ENCODE results near the gene LGMN. TPM values are rescaled to one million over a fixed set of nuclear protein-coding genes. Genes with fewer than 3 reads are reported as not detected.
A peak's percentile ranks its signal among the peaks of the same experiment; 100 is the strongest.

LGMN gene
- total RNA-seq, 4 donors from 2014 or later = 26.5 to 103 (median 57.2) TPM

DNA sequence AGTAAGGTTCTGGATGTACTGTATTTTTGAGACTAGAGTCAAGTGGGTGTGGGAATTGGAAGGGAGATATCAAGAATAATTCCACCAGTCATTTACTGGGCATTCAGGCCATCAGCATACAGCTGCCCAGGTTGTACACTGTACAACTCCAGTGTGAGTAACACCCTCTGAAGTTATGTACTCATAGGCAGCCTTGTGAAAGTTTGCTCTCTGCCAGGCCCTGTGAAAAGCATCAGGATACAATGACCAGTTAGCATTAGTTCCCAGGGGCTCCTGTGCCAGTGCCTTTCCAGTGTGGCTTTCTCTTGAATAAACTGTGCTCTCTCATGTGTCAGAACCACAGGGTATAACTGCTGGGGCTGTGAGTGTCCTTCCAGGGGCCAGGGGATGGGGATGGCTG is 89.7 kb downstream of the LGMN start:
- no peaks in the 10 kb centered on the region for H3K9me3 ChIP-seq
- intact Hi-C loops (cut with DNase I; ENCODE audit: low total_unique reads) = no loop called here
- in situ Hi-C loops (cut with MboI; ENCODE audit: low pct_ligation_motif_present in 1 of 4, low pct_unique_long_range_greater_than_20kb in 1 of 4, low sequenced_read_pairs in 3 of 4) = no loop called here
- peaks cover 0 to 14% (median 0%) of the 10 kb centered on the region in 4 donors for H3K36me3 ChIP-seq
- peaks cover 0 to 32% (median 4%) of the 10 kb centered on the region in 4 donors for H3K4me1 ChIP-seq
- peak overlapping the region in 3 of 4 donors; percentile 63 to 92 (median 87) for H3K27ac ChIP-seq
- TF ChIP-seq EP300 (IDR thresholded peaks at IDR 0.05; ENCODE audit: low read depth) (no peak), POLR2A (IDR thresholded peaks at IDR 0.05) (no peak), POLR2AphosphoS5 (IDR thresholded peaks at IDR 0.05) (no peak)
- TF ChIP-seq, protein P1, sequence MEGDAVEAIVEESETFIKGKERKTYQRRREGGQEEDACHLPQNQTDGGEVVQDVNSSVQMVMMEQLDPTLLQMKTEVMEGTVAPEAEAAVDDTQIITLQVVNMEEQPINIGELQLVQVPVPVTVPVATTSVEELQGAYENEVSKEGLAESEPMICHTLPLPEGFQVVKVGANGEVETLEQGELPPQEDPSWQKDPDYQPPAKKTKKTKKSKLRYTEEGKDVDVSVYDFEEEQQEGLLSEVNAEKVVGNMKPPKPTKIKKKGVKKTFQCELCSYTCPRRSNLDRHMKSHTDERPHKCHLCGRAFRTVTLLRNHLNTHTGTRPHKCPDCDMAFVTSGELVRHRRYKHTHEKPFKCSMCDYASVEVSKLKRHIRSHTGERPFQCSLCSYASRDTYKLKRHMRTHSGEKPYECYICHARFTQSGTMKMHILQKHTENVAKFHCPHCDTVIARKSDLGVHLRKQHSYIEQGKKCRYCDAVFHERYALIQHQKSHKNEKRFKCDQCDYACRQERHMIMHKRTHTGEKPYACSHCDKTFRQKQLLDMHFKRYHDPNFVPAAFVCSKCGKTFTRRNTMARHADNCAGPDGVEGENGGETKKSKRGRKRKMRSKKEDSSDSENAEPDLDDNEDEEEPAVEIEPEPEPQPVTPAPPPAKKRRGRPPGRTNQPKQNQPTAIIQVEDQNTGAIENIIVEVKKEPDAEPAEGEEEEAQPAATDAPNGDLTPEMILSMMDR (IDR thresholded peaks at IDR 0.05) = no peak
- no peak overlapping the region for H3K4me3 ChIP-seq
- DNase-seq = no peak
- no peaks in the 10 kb centered on the region for H3K27me3 ChIP-seq

DNA sequence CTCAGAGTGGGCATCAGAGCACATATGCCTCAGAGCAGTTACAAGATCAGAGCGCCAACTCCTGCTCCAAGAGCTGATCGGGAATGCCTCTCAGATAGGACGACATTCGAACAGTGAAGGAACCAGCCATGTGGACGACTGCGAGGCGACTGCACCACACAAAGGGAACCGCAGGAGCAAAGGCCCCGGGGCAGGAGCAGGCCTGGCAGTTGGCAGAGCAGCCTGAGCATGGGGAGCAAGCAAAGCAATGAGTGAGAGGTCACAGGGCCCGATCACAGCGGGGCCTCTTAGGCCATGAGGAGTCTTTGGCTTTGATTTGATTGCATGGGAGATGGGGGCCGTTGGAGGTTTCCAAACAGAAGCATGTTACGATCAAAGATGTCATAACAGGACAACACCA is 90.3 kb downstream of the LGMN start:
- Histone ChIP-seq H3K4me3 (no peak overlapping the region), H3K27ac (peak overlapping the region; percentile 55 to 92 (median 75)), H3K4me1 (peaks cover 0 to 32% (median 4%) of the 10 kb centered on the region in 4 donors), H3K27me3 (no peaks in the 10 kb centered on the region), H3K36me3 (peaks cover 0 to 10% (median 0%) of the 10 kb centered on the region in 4 donors), H3K9me3 (no peaks in the 10 kb centered on the region)
- 82 to 83% methylated on average over 9 to 13 of the region's 13 CpGs for WGBS, 2 donors (ENCODE audit: low coverage in 1 of 2)
- in situ Hi-C loops (cut with MboI; ENCODE audit: low pct_ligation_motif_present in 1 of 4, low pct_unique_long_range_greater_than_20kb in 1 of 4, low sequenced_read_pairs in 3 of 4) (no loop called here), intact Hi-C loops (cut with DNase I; ENCODE audit: low total_unique reads) (no loop called here)
- DNase-seq = no peak
- TF ChIP-seq EP300 (IDR thresholded peaks at IDR 0.05; ENCODE audit: low read depth) = no peak
- TF ChIP-seq POLR2AphosphoS5 (IDR thresholded peaks at IDR 0.05) = no peak
- TF ChIP-seq, protein P1 (IDR thresholded peaks at IDR 0.05) = no peak
- TF ChIP-seq POLR2A (IDR thresholded peaks at IDR 0.05) = no peak

DNA sequence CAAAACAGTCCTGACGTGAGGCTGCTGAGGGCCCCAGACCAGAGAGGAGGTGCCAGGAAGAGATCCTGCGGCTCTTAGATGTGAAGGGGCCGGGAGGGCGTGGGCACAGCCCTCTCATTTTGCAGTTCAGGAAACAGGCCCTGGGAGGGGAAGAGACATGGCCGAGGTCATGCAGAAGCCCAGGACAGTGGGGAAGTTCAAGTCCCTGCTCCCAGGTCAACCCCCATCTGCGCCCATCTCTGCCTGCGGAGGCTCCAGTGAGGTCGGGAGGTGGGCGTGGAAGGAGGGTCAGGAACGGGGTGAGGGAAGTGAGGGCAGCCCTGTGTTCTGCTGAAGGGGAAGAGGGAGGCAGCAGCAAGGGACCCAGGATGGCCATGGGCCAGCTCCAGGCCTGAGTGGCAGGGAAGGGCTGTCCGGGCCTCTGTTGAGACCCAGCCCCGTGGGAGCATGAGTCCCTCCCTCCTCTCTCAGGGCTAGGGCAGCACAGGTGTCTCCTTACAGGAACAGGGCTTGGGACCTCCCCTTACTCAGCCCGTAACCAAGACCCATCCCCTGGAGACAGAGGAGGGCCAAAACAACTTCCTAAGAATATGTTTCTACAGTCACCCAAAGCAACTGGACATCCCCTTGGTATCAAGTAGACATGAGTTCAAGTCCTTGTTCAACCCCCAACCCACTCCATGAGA is 90.8 kb downstream of the LGMN start:
- peak; percentile 54 for DNase-seq
- WGBS, 2 donors (ENCODE audit: low coverage in 1 of 2) = 75% methylated on average over 13 of the region's 13 CpGs; no CpG with 5 or more reads in 1 of the 2 donors
- H3K27ac ChIP-seq = peak overlapping the region; percentile 55 to 92 (median 75)
- intact Hi-C loops (cut with DNase I; ENCODE audit: low total_unique reads) (no loop called here), in situ Hi-C loops (cut with MboI; ENCODE audit: low pct_ligation_motif_present in 1 of 4, low pct_unique_long_range_greater_than_20kb in 1 of 4, low sequenced_read_pairs in 3 of 4) (no loop called here)
- H3K27me3 ChIP-seq = no peaks in the 10 kb centered on the region
- peaks cover 0 to 5% (median 0%) of the 10 kb centered on the region in 4 donors for H3K36me3 ChIP-seq
- H3K9me3 ChIP-seq = no peaks in the 10 kb centered on the region
- no peak overlapping the region for H3K4me3 ChIP-seq
- peaks cover 0 to 32% (median 4%) of the 10 kb centered on the region in 4 donors for H3K4me1 ChIP-seq
- no peak for TF ChIP-seq POLR2AphosphoS5 (IDR thresholded peaks at IDR 0.05)

DNA sequence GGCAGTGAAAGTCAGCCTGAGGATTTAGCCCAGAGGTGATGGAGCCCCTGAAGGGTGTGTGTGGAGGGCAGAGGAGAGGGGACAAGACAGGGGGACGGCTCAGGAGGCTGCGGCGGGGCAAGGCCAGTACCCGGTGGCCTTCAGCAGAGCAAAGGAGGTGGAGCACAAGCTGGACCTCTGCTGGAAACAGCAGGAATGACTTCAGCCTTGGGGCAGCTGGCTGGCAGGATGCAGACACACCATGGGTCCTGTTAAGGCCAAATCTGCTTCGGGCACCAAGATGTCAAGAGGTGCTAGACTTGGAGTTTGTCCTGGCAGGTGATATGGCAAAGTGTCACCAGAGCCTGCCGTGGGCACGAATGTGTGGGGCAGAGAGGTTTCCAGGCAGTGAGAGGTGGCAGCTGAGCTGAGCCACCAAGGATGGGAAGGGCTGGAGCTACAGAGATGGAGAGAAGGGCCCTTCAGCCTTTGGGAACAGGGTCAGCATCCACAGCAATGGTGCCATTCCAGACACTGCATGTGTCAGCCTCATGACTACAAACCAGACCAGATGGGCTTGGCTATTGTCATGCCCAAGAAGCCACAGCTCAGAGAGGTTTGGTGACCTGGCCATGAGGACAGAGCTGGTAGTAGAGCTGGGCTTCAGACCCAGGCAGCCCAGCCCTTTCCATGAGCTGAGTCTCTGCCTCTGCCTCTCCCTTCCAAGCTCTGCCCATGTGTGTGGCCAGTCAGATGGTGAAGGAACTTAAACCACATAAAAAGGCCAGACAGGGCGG is 91.9 kb downstream of the LGMN start:
- Histone ChIP-seq H3K9me3 (no peaks in the 10 kb centered on the region), H3K4me3 (no peak overlapping the region), H3K27me3 (no peaks in the 10 kb centered on the region), H3K27ac (peak overlapping the region; percentile 55 to 92 (median 75)), H3K4me1 (peaks cover 0 to 32% (median 4%) of the 10 kb centered on the region in 4 donors), H3K36me3 (no peaks in the 10 kb centered on the region)
- intact Hi-C loops (cut with DNase I; ENCODE audit: low total_unique reads) (no loop called here), in situ Hi-C loops (cut with MboI; ENCODE audit: low pct_ligation_motif_present in 1 of 4, low pct_unique_long_range_greater_than_20kb in 1 of 4, low sequenced_read_pairs in 3 of 4) (no loop called here)
- TF ChIP-seq, protein P1 (IDR thresholded peaks at IDR 0.05) = no peak
- TF ChIP-seq EP300 (IDR thresholded peaks at IDR 0.05; ENCODE audit: low read depth) = no peak
- TF ChIP-seq POLR2AphosphoS5 (IDR thresholded peaks at IDR 0.05) = no peak
- TF ChIP-seq POLR2A (IDR thresholded peaks at IDR 0.05) = no peak
- DNase-seq = no peak
- WGBS, 2 donors (ENCODE audit: low coverage in 1 of 2) = 69 to 86% methylated on average over 4 to 8 of the region's 8 CpGs
